HG03039 (cell line): ENCODE results near the gene ARHGAP26.

Experiments used
- ATAC-seq: cut with Tn5 transposase; IDR thresholded peaks from one replicate; pipeline ENCODE4 v1.9.1; 2021; ENCODE audit warnings: mild to moderate bottlenecking, moderate library complexity; ENCODE audit not compliant: unreplicated experiment

Gene ARHGAP26

GRCh38 chr5:142782976-142783530, 12.9 kb downstream of the ARHGAP26 start:
- no peak for ATAC-seq

- peak; percentile 81 for ATAC-seq
Measured at GRCh38 chr5:142783601-142784341, 13.6 kb downstream of the ARHGAP26 start.

GRCh38 chr5:142784401-142784955, 14.3 kb downstream of the ARHGAP26 start:
- no peak for ATAC-seq

- no peak for ATAC-seq
Measured at GRCh38 chr5:142785206-142785605, 15.0 kb downstream of the ARHGAP26 start.

GRCh38 chr5:142789206-142789605, 19.0 kb downstream of the ARHGAP26 start:
- no peak for ATAC-seq

- no peak for ATAC-seq
Measured at GRCh38 chr5:142792012-142792864, 22.1 kb downstream of the ARHGAP26 start.

GRCh38 chr5:142792865-142793232, 22.7 kb downstream of the ARHGAP26 start:
- ATAC-seq, result no peak

- no peak for ATAC-seq
Measured at GRCh38 chr5:142794537-142794936, 24.4 kb downstream of the ARHGAP26 start.

- no peak for ATAC-seq
Measured at GRCh38 chr5:142795251-142795650, 25.1 kb downstream of the ARHGAP26 start.

- ATAC-seq, result no peak
Measured at GRCh38 chr5:142796492-142797109, 26.4 kb downstream of the ARHGAP26 start.

- ATAC-seq, result no peak
Measured at GRCh38 chr5:142797420-142797819, 27.2 kb downstream of the ARHGAP26 start.

GRCh38 chr5:142798099-142798770, 28.1 kb downstream of the ARHGAP26 start:
- ATAC-seq, result no peak

- peak; percentile 72 for ATAC-seq
Measured at GRCh38 chr5:142800776-142801494, 30.8 kb downstream of the ARHGAP26 start.

- ATAC-seq, result no peak
Measured at GRCh38 chr5:142801495-142801871, 31.3 kb downstream of the ARHGAP26 start.

GRCh38 chr5:142803428-142804125, 33.4 kb downstream of the ARHGAP26 start:
- no peak for ATAC-seq

GRCh38 chr5:142805339-142805738, 35.2 kb downstream of the ARHGAP26 start:
- ATAC-seq, result no peak

GRCh38 chr5:142806841-142807267, 36.7 kb downstream of the ARHGAP26 start:
- no peak for ATAC-seq

GRCh38 chr5:142807372-142807911, 37.3 kb downstream of the ARHGAP26 start:
- ATAC-seq, result no peak
